ENCODE data around the gene GARIN1A.

- TF ChIP-seq TAF1 (IDR thresholded peaks at IDR 0.05; ENCODE audit: borderline replicate concordance, low read depth, low read length) (no peak), POLR2AphosphoS5 (IDR thresholded peaks at IDR 0.05; ENCODE audit: low read depth, low read length) (no peak)
Measured at GRCh38 chr7:128699895-128700294, 27.8 kb downstream of the GARIN1A start.
